ENCODE results near the gene SLC22A2. TPM values are rescaled to one million over a fixed set of nuclear protein-coding genes. Genes with fewer than 3 reads are reported as not detected.

SLC22A2 gene
- total and polyA plus RNA-seq, 8 donors, result 0.04 to 0.23 (median 0.07) TPM; not detected in 2

GRCh38 chr6:160215232-160215631 is 43.4 kb downstream of the SLC22A2 start:
- H3K27me3 ChIP-seq, result no peaks in the 10 kb centered on the region
- peaks cover 0 to 2% of the 10 kb centered on the region in 2 donors for H3K9me3 ChIP-seq
- DNase-seq, result no peak
- no peak for TF ChIP-seq CTCF (IDR thresholded peaks at IDR 0.05)
- H3K4me3 ChIP-seq, result no peak overlapping the region
- no peaks in the 10 kb centered on the region for H3K36me3 ChIP-seq
- no peak overlapping the region for H3K27ac ChIP-seq
- no peaks in the 10 kb centered on the region for H3K4me1 ChIP-seq
- no peak for ATAC-seq
- intact Hi-C loops (cut with DNase I), result no loop called here

GRCh38 chr6:160207618-160208017 is 51.0 kb downstream of the SLC22A2 start:
- Histone ChIP-seq H3K36me3 (no peaks in the 10 kb centered on the region), H3K4me3 (no peak overlapping the region), H3K9me3 (peaks cover 0 to 8% of the 10 kb centered on the region in 2 donors), H3K4me1 (no peaks in the 10 kb centered on the region), H3K27me3 (no peaks in the 10 kb centered on the region), H3K27ac (no peak overlapping the region)
- intact Hi-C loops (cut with DNase I), result no loop called here
- DNase-seq, result no peak
- TF ChIP-seq CTCF (IDR thresholded peaks at IDR 0.05), result no peak
- no peak for ATAC-seq

GRCh38 chr6:160204710-160205109 is 53.9 kb downstream of the SLC22A2 start:
- no peak for ATAC-seq
- DNase-seq, result no peak
- no peak overlapping the region for H3K27ac ChIP-seq
- H3K4me1 ChIP-seq, result no peaks in the 10 kb centered on the region
- TF ChIP-seq CTCF (IDR thresholded peaks at IDR 0.05), result no peak
- no peaks in the 10 kb centered on the region for H3K36me3 ChIP-seq
- H3K27me3 ChIP-seq, result no peaks in the 10 kb centered on the region
- intact Hi-C loops (cut with DNase I), result no loop called here
- peaks cover 0 to 8% of the 10 kb centered on the region in 2 donors for H3K9me3 ChIP-seq
- no peak overlapping the region for H3K4me3 ChIP-seq

GRCh38 chr6:160203953-160204352 is 54.7 kb downstream of the SLC22A2 start:
- Histone ChIP-seq H3K36me3 (no peaks in the 10 kb centered on the region), H3K9me3 (peaks cover 0 to 8% of the 10 kb centered on the region in 2 donors), H3K27me3 (no peaks in the 10 kb centered on the region), H3K4me1 (no peaks in the 10 kb centered on the region), H3K27ac (no peak overlapping the region), H3K4me3 (no peak overlapping the region)
- no peak for DNase-seq
- no peak for ATAC-seq
- no peak for TF ChIP-seq CTCF (IDR thresholded peaks at IDR 0.05)
- intact Hi-C loops (cut with DNase I), result no loop called here

GRCh38 chr6:160203522-160203921 is 55.1 kb downstream of the SLC22A2 start:
- intact Hi-C loops (cut with DNase I), result no loop called here
- TF ChIP-seq CTCF (IDR thresholded peaks at IDR 0.05), result no peak
- no peak for ATAC-seq

More at GRCh38 chr6:160203522-160203921, 55.1 kb downstream of the SLC22A2 start:
- peaks cover 0 to 8% of the 10 kb centered on the region in 2 donors for H3K9me3 ChIP-seq
- no peak overlapping the region for H3K4me3 ChIP-seq
- H3K27me3 ChIP-seq, result no peaks in the 10 kb centered on the region
- H3K27ac ChIP-seq, result no peak overlapping the region
- no peaks in the 10 kb centered on the region for H3K36me3 ChIP-seq
- DNase-seq, result no peak
- no peaks in the 10 kb centered on the region for H3K4me1 ChIP-seq

All from left lung (tissue), 10 donors.